ENCODE data around the gene SLAMF1. TPM values are rescaled to one million over a fixed set of nuclear protein-coding genes. Genes with fewer than 3 reads are reported as not detected.
A peak's percentile ranks its signal among the peaks of the same experiment; 100 is the strongest.
"Not testable (repeated sequence)": the region's sequence is repeated elsewhere in the genome, so short reads cannot be mapped to it uniquely, and the experiment has no call there.

Gene SLAMF1
- total RNA-seq, 4 donors from 2014 or later = 0.33 to 2.5 (median 0.76) TPM

GRCh38 chr1:160629286-160630210 is 17.3 kb downstream of the SLAMF1 start:
- Histone ChIP-seq H3K27me3 (no peaks in the 10 kb centered on the region), H3K27ac (no peak overlapping the region), H3K4me1 (no peaks in the 10 kb centered on the region), H3K36me3 (no peaks in the 10 kb centered on the region), H3K4me3 (replicated peaks in 1 of 3) (no peak overlapping the region), H3K9me3 (no peaks in the 10 kb centered on the region)
- TF ChIP-seq, protein P1, sequence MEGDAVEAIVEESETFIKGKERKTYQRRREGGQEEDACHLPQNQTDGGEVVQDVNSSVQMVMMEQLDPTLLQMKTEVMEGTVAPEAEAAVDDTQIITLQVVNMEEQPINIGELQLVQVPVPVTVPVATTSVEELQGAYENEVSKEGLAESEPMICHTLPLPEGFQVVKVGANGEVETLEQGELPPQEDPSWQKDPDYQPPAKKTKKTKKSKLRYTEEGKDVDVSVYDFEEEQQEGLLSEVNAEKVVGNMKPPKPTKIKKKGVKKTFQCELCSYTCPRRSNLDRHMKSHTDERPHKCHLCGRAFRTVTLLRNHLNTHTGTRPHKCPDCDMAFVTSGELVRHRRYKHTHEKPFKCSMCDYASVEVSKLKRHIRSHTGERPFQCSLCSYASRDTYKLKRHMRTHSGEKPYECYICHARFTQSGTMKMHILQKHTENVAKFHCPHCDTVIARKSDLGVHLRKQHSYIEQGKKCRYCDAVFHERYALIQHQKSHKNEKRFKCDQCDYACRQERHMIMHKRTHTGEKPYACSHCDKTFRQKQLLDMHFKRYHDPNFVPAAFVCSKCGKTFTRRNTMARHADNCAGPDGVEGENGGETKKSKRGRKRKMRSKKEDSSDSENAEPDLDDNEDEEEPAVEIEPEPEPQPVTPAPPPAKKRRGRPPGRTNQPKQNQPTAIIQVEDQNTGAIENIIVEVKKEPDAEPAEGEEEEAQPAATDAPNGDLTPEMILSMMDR (IDR thresholded peaks at IDR 0.05) = no peak
- TF ChIP-seq POLR2A (IDR thresholded peaks at IDR 0.05) = no peak
- peak in 1 of 2 donors; percentile 18 for DNase-seq
- intact Hi-C loops (cut with DNase I) = no loop called here
- WGBS, 2 donors = 71 to 78% methylated on average over 19 of the region's 19 CpGs

- 57 to 73% methylated on average over 8 of the region's 8 CpGs for WGBS, 2 donors
- H3K9me3 ChIP-seq = no peaks in the 10 kb centered on the region
- no peaks in the 10 kb centered on the region for H3K36me3 ChIP-seq
- H3K4me3 ChIP-seq (replicated peaks in 1 of 3) = no peak overlapping the region
- no peak for DNase-seq
- no peaks in the 10 kb centered on the region for H3K27me3 ChIP-seq
- H3K27ac ChIP-seq = no peak overlapping the region
- intact Hi-C loops (cut with DNase I) = no loop called here
- no peaks in the 10 kb centered on the region for H3K4me1 ChIP-seq
- no peak for TF ChIP-seq POLR2A (IDR thresholded peaks at IDR 0.05)
- TF ChIP-seq, protein P1 (IDR thresholded peaks at IDR 0.05) = no peak
Observed at GRCh38 chr1:160628799-160629263, 18.0 kb downstream of the SLAMF1 start.

DNA sequence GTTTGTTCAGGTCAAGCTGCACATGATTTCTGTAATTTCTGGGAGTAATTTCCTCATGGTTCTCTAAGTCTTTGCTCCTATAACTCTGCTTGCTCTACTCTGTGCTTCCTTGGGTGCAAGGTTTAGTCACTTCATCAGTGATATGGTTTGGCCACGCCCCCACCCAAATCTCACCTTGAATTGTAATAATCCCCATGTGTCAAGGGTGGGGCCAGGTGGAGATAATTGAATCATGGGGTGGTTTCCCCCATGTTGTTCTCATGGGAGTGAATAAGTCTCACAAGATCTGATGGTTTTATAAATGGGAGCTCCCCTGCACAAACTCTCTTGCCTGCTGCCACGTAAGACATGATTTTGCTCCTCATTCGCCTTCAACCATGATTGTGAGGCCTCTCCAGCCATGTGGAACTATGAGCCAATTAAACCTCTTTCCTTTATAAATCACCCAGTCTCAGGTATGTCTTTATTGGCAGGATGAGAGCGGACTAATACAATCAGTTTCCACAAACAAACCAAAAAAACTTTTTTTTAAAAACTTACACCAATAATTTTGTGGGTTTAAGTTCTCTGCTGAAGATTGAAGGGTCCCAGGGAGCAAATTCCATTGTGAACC is 19.1 kb downstream of the SLAMF1 start:
- DNase-seq; H3K27ac ChIP-seq; H3K27me3 ChIP-seq; H3K9me3 ChIP-seq; H3K36me3 ChIP-seq; H3K4me3 ChIP-seq (replicated peaks in 1 of 3); H3K4me1 ChIP-seq; intact Hi-C loops (cut with DNase I): not testable (repeated sequence)
- 77 to 79% methylated on average over 4 of the region's 4 CpGs for WGBS, 2 donors

DNA sequence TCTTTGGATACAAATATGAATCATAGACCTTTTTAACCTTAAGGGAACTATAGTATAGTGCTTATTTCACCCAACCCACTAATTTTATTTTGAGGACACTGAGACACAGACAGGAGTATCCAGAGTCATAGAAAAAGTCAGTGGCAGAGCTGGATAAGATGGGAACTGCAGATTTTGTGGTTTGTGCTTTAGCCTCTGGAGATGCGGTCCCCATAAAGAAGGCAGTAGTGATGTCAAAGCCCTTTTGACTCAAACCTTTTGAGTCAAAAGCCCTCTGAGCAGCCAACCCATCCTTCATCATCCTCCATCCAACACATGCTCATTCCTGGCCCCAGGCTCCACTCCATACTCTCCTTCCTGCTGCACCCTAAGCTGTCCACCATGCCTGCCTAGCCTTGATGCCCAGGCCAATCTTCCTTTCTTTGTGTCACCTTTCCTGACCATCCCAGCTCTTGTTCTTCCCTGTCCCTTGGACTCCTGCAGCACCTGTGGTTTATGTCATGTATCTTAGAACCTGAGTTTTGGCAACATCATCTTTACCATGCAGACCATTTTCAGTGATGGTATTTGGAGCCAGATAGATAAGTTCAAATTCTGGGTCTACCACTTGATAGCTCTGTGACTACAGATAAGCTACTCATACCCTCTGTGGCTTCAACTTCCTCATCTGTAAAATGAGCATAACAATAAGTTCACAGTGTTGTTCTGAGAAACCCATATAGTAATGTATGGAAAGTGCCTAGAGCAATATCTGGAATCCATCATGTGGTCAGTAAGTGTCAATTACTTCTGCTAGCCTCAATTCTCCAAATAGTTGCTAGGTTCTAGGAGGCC is 20.1 kb downstream of the SLAMF1 start:
- intact Hi-C loops (cut with DNase I) = no loop called here
- H3K4me1 ChIP-seq = no peaks in the 10 kb centered on the region
- 89 to 100% methylated on average over 1 of the region's 1 CpG for WGBS, 2 donors
- no peaks in the 10 kb centered on the region for H3K27me3 ChIP-seq
- H3K4me3 ChIP-seq (replicated peaks in 1 of 3) = no peak overlapping the region
- DNase-seq = no peak
- no peaks in the 10 kb centered on the region for H3K9me3 ChIP-seq
- no peaks in the 10 kb centered on the region for H3K36me3 ChIP-seq
- TF ChIP-seq POLR2A (IDR thresholded peaks at IDR 0.05) = no peak
- TF ChIP-seq, protein P1 (IDR thresholded peaks at IDR 0.05) = no peak
- H3K27ac ChIP-seq = no peak overlapping the region

DNA sequence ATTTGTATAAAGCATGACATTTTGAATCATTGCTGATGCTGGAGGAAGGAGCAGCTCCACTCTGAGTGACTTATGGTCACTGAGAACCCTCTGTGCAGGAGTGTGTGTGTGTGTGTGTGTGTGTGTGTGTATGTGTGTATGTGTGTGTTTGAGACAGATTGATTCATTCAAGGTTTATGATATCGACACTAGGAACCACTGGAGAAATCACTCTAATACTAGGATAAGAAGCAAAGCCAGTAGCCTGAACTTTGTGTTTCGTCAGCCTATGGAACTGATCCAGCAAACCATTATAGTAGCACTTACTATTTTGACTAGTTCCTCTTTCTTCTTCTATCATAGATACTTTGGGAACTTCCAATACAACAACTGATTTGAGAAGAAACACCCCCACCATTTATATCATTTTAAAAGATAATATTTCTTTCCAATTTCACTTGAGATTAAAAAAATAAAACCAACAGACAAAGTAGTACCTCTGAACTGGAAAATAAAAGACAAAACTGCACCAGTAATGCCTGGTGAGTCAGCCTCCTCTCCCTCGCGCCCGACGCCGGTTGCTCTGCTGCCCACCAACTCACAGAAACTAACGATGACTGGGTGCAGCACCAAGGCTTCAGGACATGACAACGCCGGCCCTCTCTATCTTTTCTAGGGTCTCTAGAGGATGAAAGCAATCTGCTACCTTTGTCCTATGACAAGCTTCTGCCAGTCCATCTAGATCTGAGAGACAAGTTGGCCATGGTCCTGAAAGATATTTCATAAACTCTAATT is 20.9 kb downstream of the SLAMF1 start:
- TF ChIP-seq, protein P1 (IDR thresholded peaks at IDR 0.05) = no peak
- no peaks in the 10 kb centered on the region for H3K4me1 ChIP-seq
- no peaks in the 10 kb centered on the region for H3K36me3 ChIP-seq
- H3K9me3 ChIP-seq = no peaks in the 10 kb centered on the region
- no peak overlapping the region for H3K4me3 ChIP-seq (replicated peaks in 1 of 3)
- DNase-seq = no peak
- H3K27ac ChIP-seq = no peak overlapping the region
- intact Hi-C loops (cut with DNase I) = no loop called here
- 85 to 92% methylated on average over 10 of the region's 10 CpGs for whole genome bisulfite sequencing, 2 donors
- H3K27me3 ChIP-seq = no peaks in the 10 kb centered on the region

All from thyroid gland (tissue), 4 donors.